H1 (cell line): Measurements from ENCODE around the gene NDC1. TPM values are rescaled to one million over a fixed set of nuclear protein-coding genes. Genes with fewer than 3 reads are reported as not detected.

Source experiments
- BACH1 ChIP-seq: IDR thresholded peaks from 2 replicates; pipeline ENCODE4 v1.6.1; 2012; ENCODE audit warnings: low read length, improper control_type of control experiment
- BRCA1 ChIP-seq: IDR thresholded peaks from 2 replicates; pipeline ENCODE4 v1.6.1; 2012; ENCODE audit warnings: low read depth, low read length, improper control_type of control experiment
- CHD1 ChIP-seq: IDR thresholded peaks from 2 replicates; pipeline ENCODE4 v1.6.1; 2012; ENCODE audit warnings: low read depth, low read length, improper control_type of control experiment
- CHD2 ChIP-seq: IDR thresholded peaks from 2 replicates; pipeline ENCODE4 v1.6.1; 2012; ENCODE audit warnings: low read length, improper control_type of control experiment
- CREB1 ChIP-seq: IDR thresholded peaks from 2 replicates; pipeline ENCODE4 v1.6.1; 2012; ENCODE audit warnings: inconsistent platforms
- FOSL1 ChIP-seq: IDR thresholded peaks from 2 replicates; pipeline ENCODE4 v1.6.1; 2011; ENCODE audit warnings: mild to moderate bottlenecking, low read depth, low read length, moderate library complexity; ENCODE audit not compliant: insufficient read depth
- GABPA ChIP-seq: IDR thresholded peaks from 2 replicates; pipeline ENCODE4 v1.6.1; 2011; ENCODE audit warnings: mild to moderate bottlenecking, low read length, moderate library complexity, borderline replicate concordance; ENCODE audit not compliant: insufficient read depth
- HDAC2 ChIP-seq, 2 experiments: fragments of 300-600 bp in 1 of 2; sonication (generic) in 1 of 2; IDR thresholded peaks; 2 replicates each; pipeline ENCODE4 v1.6.1; 2011 to 2012; ENCODE audit warnings: low read depth in 2 of 2, low read length in 2 of 2, mild to moderate bottlenecking in 2 of 2, moderate library complexity in 2 of 2, borderline replicate concordance in 1 of 2, inconsistent platforms in 1 of 2
- JUN ChIP-seq: IDR thresholded peaks from 2 replicates; pipeline ENCODE4 v1.6.1; 2011; ENCODE audit warnings: low read depth, mild to moderate bottlenecking, improper control_type of control experiment, low read length
- JUND ChIP-seq: IDR thresholded peaks from 2 replicates; pipeline ENCODE4 v1.6.1; 2011; ENCODE audit warnings: mild to moderate bottlenecking, improper control_type of control experiment, low read length
- KDM4A ChIP-seq: IDR thresholded peaks from one replicate; pipeline ENCODE4 v1.7.1; 2012; ENCODE audit warnings: low read depth, mild to moderate bottlenecking, moderate library complexity, low read length, inconsistent platforms; ENCODE audit not compliant: severe bottlenecking
- NANOG ChIP-seq: IDR thresholded peaks from 2 replicates; pipeline ENCODE4 v1.6.1; 2011; ENCODE audit warnings: low read length, low read depth, mild to moderate bottlenecking, inconsistent platforms; ENCODE audit not compliant: insufficient read depth, poor library complexity, severe bottlenecking
- NRF1 ChIP-seq: IDR thresholded peaks from 2 replicates; pipeline ENCODE4 v1.6.1; 2011; ENCODE audit warnings: mild to moderate bottlenecking, low read depth, low read length, improper control_type of control experiment
- RAD21 ChIP-seq, 2 experiments: IDR thresholded peaks in 1 of 2; conservative IDR thresholded peaks in 1 of 2; 2 replicates each; pipeline ENCODE4 v1.6.1; 2011; ENCODE audit warnings: low read depth in 2 of 2, low read length in 2 of 2, improper control_type of control experiment in 1 of 2, inconsistent platforms in 1 of 2, mild to moderate bottlenecking in 1 of 2, moderate library complexity in 1 of 2
- SP1 ChIP-seq: IDR thresholded peaks from 2 replicates; pipeline ENCODE4 v1.6.1; 2011; ENCODE audit warnings: low read depth, low read length
- SP2 ChIP-seq: IDR thresholded peaks from 2 replicates; pipeline ENCODE4 v1.6.1; 2012; ENCODE audit warnings: mild to moderate bottlenecking, low read length, inconsistent platforms
- SRF ChIP-seq: IDR thresholded peaks from 2 replicates; pipeline ENCODE4 v1.6.1; 2011; ENCODE audit warnings: mild to moderate bottlenecking, low read depth, low read length, moderate library complexity
- YY1 ChIP-seq: IDR thresholded peaks from 2 replicates; pipeline ENCODE4 v1.6.1; 2011; ENCODE audit warnings: low read depth, mild to moderate bottlenecking, low read length
- ZNF274 ChIP-seq: IDR thresholded peaks from 2 replicates; pipeline ENCODE4 v1.7.0; 2012; ENCODE audit warnings: low read length, borderline replicate concordance; ENCODE audit errors: extremely low read depth
- polyA plus RNA-seq, 7 experiments: library from polyadenylated mRNA; depleted of rRNA in 3 of 7; stranded (reverse) in 5 of 7; unstranded in 2 of 7; fragments of >200 nt in 5 of 7; fragments of 200-250 nt in 2 of 7; gene quantifications; 1 replicate in 5 of 7; 2 replicates in 1 of 7; 4 replicates in 1 of 7; pipeline versions ENCODE4 v1.2.1 to v1.2.3, GENCODE V29; 2011 to 2013; ENCODE audit warnings: missing spikeins in 2 of 7, mixed read lengths in 2 of 7
- total RNA-seq: library from RNA; stranded (reverse); fragmentation: NEBNext Ultra II Directional; extraction: Animal tissue kit (Norgen Biotek cat#: 25700); gene quantifications from 2 replicates; pipeline ENCODE4 v1.2.1, GENCODE V29; 2021
- TF ChIP-seq, protein P1 (sequence below): IDR thresholded peaks from 2 replicates; pipeline ENCODE4 v1.6.1; 2012; ENCODE audit warnings: inconsistent platforms
- TF ChIP-seq, protein P2 (sequence below), 3 experiments: IDR thresholded peaks; 1 replicate in 2 of 3; 2 replicates in 1 of 3; pipeline versions ENCODE4 v1.5.1 to v1.6.1; 2011; ENCODE audit warnings: low read length in 3 of 3, mild to moderate bottlenecking in 3 of 3, inconsistent platforms in 2 of 3, low read depth in 1 of 3, moderate library complexity in 1 of 3; ENCODE audit not compliant: insufficient read depth in 1 of 3; ENCODE audit errors: control extremely low read depth in 1 of 3
- TF ChIP-seq, protein P3 (sequence below): IDR thresholded peaks from 2 replicates; pipeline ENCODE4 v1.6.1; 2012; ENCODE audit warnings: inconsistent platforms

NDC1 gene
- total and polyA plus RNA-seq, 2 of the 8 experiments (the other 6 are each of a cell fraction or from before 2014, with no cell fraction given), result 62.9 to 66.1 TPM

DNA sequence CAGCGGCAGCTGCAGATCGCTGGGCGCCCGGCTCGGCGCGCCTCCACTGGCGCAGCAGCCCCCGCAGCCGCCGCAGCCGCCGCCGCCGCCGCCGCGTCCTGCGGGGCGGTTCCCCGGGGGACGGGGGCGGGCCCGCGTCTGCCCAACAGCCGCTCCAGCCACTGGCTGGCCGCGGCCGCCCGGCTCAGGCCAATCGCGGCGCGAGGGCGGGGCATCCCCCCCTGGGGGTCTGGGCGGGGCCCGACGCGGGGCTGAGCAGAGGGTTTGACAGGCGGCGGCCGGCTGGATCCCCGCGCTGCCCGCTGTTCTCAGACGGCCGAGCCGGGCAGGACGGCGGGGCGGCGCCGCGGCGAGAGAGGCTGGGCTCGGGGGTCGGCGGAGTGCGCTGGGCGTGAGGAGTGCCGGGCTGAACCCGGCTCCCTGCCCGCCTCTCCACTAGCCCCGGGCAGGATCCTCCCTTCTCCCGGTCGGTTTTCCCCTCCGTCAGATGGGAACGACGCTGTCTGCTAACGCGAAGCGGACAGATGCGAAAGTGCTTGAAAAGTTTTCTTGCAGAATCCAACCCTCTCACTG is 98.9 kb downstream of the NDC1 start, which contains the start of gene GLIS1 (continued):
- TF ChIP-seq ZNF274 (no peak), GABPA (no peak), FOSL1 (no peak), CHD2 (peak; percentile 73; the same call in 1 of the 2 replicates), NANOG (no peak), JUN (no peak), YY1 (no peak), BACH1 (no peak; the same call in 1 of the 2 replicates), SP1 (peak; percentile 90), CHD1 (no peak), NRF1 (no peak), KDM4A (no peak), CREB1 (no peak), RAD21 (IDR thresholded peaks at IDR 0.05 in 1 of 2, conservative IDR thresholded peaks at IDR 0.05 in 1 of 2; ENCODE audit: low read depth in 2 of 2, low read length in 2 of 2) (no peak), BRCA1 (no peak), SP2 (peak; percentile 59), SRF (no peak), HDAC2 (IDR thresholded peaks at IDR 0.05; ENCODE audit: borderline replicate concordance in 1 of 2, low read depth in 2 of 2, low read length in 2 of 2) (no peak), JUND (no peak)
- TF ChIP-seq, protein P1, sequence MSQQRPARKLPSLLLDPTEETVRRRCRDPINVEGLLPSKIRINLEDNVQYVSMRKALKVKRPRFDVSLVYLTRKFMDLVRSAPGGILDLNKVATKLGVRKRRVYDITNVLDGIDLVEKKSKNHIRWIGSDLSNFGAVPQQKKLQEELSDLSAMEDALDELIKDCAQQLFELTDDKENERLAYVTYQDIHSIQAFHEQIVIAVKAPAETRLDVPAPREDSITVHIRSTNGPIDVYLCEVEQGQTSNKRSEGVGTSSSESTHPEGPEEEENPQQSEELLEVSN, result no peak
- TF ChIP-seq, protein P2, sequence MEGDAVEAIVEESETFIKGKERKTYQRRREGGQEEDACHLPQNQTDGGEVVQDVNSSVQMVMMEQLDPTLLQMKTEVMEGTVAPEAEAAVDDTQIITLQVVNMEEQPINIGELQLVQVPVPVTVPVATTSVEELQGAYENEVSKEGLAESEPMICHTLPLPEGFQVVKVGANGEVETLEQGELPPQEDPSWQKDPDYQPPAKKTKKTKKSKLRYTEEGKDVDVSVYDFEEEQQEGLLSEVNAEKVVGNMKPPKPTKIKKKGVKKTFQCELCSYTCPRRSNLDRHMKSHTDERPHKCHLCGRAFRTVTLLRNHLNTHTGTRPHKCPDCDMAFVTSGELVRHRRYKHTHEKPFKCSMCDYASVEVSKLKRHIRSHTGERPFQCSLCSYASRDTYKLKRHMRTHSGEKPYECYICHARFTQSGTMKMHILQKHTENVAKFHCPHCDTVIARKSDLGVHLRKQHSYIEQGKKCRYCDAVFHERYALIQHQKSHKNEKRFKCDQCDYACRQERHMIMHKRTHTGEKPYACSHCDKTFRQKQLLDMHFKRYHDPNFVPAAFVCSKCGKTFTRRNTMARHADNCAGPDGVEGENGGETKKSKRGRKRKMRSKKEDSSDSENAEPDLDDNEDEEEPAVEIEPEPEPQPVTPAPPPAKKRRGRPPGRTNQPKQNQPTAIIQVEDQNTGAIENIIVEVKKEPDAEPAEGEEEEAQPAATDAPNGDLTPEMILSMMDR (IDR thresholded peaks at IDR 0.05; ENCODE audit: control extremely low read depth in 1 of 3, insufficient read depth in 1 of 3, low read depth in 1 of 3, low read length in 3 of 3), result no peak
- TF ChIP-seq, protein P3, sequence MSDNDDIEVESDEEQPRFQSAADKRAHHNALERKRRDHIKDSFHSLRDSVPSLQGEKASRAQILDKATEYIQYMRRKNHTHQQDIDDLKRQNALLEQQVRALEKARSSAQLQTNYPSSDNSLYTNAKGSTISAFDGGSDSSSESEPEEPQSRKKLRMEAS, result no peak
